A673 (cell line): ENCODE data around the gene MIOS. TPM values are rescaled to one million over a fixed set of nuclear protein-coding genes. Genes with fewer than 3 reads are reported as not detected.

Experiments
- BruUV-seq: library from RNA; stranded (reverse); fragments of 400-500 nt; replicated peaks from 2 replicates; lab custom pipeline; 2021; lab: Mats Ljungman, UMichigan
- CTCF ChIA-PET: fragments of 300-600 bp; sonication (Branson Sonifier 250); formaldehyde crosslinking; loops from one replicate; lab custom pipeline; 2022; ENCODE audit warnings: antibody characterized with exemption; lab: Charles Lee
- POLR2A ChIA-PET: fragments of 300-600 bp; sonication (Branson Sonifier 250); formaldehyde crosslinking; loops from one replicate; lab custom pipeline; 2022; ENCODE audit warnings: antibody characterized with exemption; ENCODE audit not compliant: low non-redundant PET; lab: Charles Lee
- DNase-seq: peaks from one replicate; pipeline ENCODE4 v3.0.0-alpha.2; 2015; ENCODE audit warnings: low spot score
- H3K27ac ChIP-seq: fragments of 200-600 bp; sonication (generic); 2 replicates; pipeline ENCODE4 v1.5.1; 2016; ENCODE audit warnings: mixed run types, low read depth, mild to moderate bottlenecking, mixed read lengths, antibody characterized with exemption, low read length; ENCODE audit not compliant: poor library complexity, severe bottlenecking
- H3K27me3 ChIP-seq: fragments of 200-600 bp; sonication (generic); replicated peaks from 2 replicates; pipeline ENCODE4 v1.6.1; 2017; ENCODE audit warnings: mixed run types, low read depth, mild to moderate bottlenecking, mixed read lengths, antibody characterized with exemption, low read length; ENCODE audit not compliant: insufficient read depth, poor library complexity
- H3K36me3 ChIP-seq: fragments of 200-600 bp; sonication (generic); 2 replicates; pipeline ENCODE4 v1.6.1; 2016; ENCODE audit warnings: mixed run types, mild to moderate bottlenecking, mixed read lengths, antibody characterized with exemption, low read length; ENCODE audit not compliant: insufficient read depth, poor library complexity, severe bottlenecking
- H3K4me1 ChIP-seq: fragments of 200-600 bp; sonication (generic); 2 replicates; pipeline ENCODE4 v1.6.1; 2017; ENCODE audit warnings: mixed run types, mild to moderate bottlenecking, mixed read lengths, antibody characterized with exemption, low read length; ENCODE audit not compliant: insufficient read depth, poor library complexity, severe bottlenecking
- H3K4me3 ChIP-seq: fragments of 200-600 bp; sonication (generic); 2 replicates; pipeline ENCODE4 v1.5.1; 2016; ENCODE audit warnings: low read depth, mixed run types, mild to moderate bottlenecking, mixed read lengths, low read length; ENCODE audit not compliant: poor library complexity, severe bottlenecking
- H3K9me3 ChIP-seq: fragments of 200-600 bp; sonication (generic); 2 replicates; pipeline ENCODE4 v1.6.1; 2016; ENCODE audit warnings: mixed run types, low read depth, mild to moderate bottlenecking, mixed read lengths, antibody characterized with exemption, low read length; ENCODE audit not compliant: poor library complexity, severe bottlenecking
- CTCF ChIP-seq: fragments of 300-800, 200-600 bp; sonication (generic); conservative IDR thresholded peaks from 2 replicates; pipeline ENCODE4 v1.5.1; 2017; ENCODE audit warnings: low read depth, mild to moderate bottlenecking, antibody characterized with exemption, low read length, moderate library complexity, mixed read lengths
- EZH2 ChIP-seq: fragments of 200-600 bp; sonication (generic); IDR thresholded peaks from 2 replicates; pipeline ENCODE4 v1.6.1; 2017; ENCODE audit warnings: borderline replicate concordance, low read depth, mild to moderate bottlenecking, mixed read lengths, antibody characterized with exemption, low read length; ENCODE audit not compliant: poor library complexity, severe bottlenecking
- intact Hi-C: fragments of 100-400 bp; cut with micrococcal nuclease; formaldehyde crosslinking; loops from one replicate; pipeline ENCODE4 v1.10.0; 2022; ENCODE audit not compliant: unreplicated experiment
- total RNA-seq: library from RNA; stranded (reverse); gene quantifications from 2 replicates; pipeline ENCODE4 v1.2.3, GENCODE V29; 2021

The MIOS gene
- total RNA-seq, 1 experiment from 2014 or later = 19.2 TPM

- intact Hi-C loops = no loop called here
- Histone ChIP-seq H3K36me3 (no peaks in the 10 kb centered on the region), H3K27me3 (no peaks in the 10 kb centered on the region), H3K4me3 (no peak overlapping the region), H3K27ac (no peak overlapping the region), H3K9me3 (no peaks in the 10 kb centered on the region), H3K4me1 (no peaks in the 10 kb centered on the region)
- DNase-seq = no peak
- BruUV-seq = no TSS peak
- CTCF ChIA-PET = no interaction called here
- TF ChIP-seq EZH2 (no peak), CTCF (no peak)
- POLR2A ChIA-PET = interaction anchor here (0.5 kb wide), 1 partner anchor 64 kb away, joined by 3 read pairs; no protein-coding TSS in a partner anchor
Measured at GRCh38 chr7:7614018-7614741, 47.5 kb downstream of the MIOS start.

- no peak overlapping the region for H3K4me3 ChIP-seq
- no peak for DNase-seq
- BruUV-seq = no TSS peak
- H3K27ac ChIP-seq = no peak overlapping the region
- no peak for TF ChIP-seq CTCF
- TF ChIP-seq EZH2 = no peak
- H3K36me3 ChIP-seq = no peaks in the 10 kb centered on the region
- ChIA-PET POLR2A (no interaction called here), CTCF (no interaction called here)
- H3K27me3 ChIP-seq = no peaks in the 10 kb centered on the region
- no peaks in the 10 kb centered on the region for H3K4me1 ChIP-seq
- intact Hi-C loops = no loop called here
- H3K9me3 ChIP-seq = no peaks in the 10 kb centered on the region
Measured at GRCh38 chr7:7617550-7617949, 50.9 kb downstream of the MIOS start.

- H3K36me3 ChIP-seq = no peaks in the 10 kb centered on the region
- H3K9me3 ChIP-seq = no peaks in the 10 kb centered on the region
- intact Hi-C loops = no loop called here
- no peak overlapping the region for H3K27ac ChIP-seq
- H3K4me1 ChIP-seq = no peaks in the 10 kb centered on the region
- ChIA-PET POLR2A (no interaction called here), CTCF (no interaction called here)
- DNase-seq = no peak
- no peak overlapping the region for H3K4me3 ChIP-seq
- H3K27me3 ChIP-seq = no peaks in the 10 kb centered on the region
- no TSS peak for BruUV-seq
- TF ChIP-seq EZH2 = no peak
Measured at GRCh38 chr7:7618410-7618809, 51.7 kb downstream of the MIOS start.

- DNase-seq = no peak
- no peaks in the 10 kb centered on the region for H3K36me3 ChIP-seq
- TF ChIP-seq EZH2 = no peak
- no peak for TF ChIP-seq CTCF
- BruUV-seq = no TSS peak
- CTCF ChIA-PET = no interaction called here
- H3K27me3 ChIP-seq = no peaks in the 10 kb centered on the region
- intact Hi-C loops = no loop called here
- POLR2A ChIA-PET = no interaction called here
- no peak overlapping the region for H3K27ac ChIP-seq
- H3K9me3 ChIP-seq = no peaks in the 10 kb centered on the region
- H3K4me3 ChIP-seq = no peak overlapping the region
- H3K4me1 ChIP-seq = no peaks in the 10 kb centered on the region
Measured at GRCh38 chr7:7620236-7620635, 53.6 kb downstream of the MIOS start.
